GM12878 (cell line): ENCODE measurements around the gene MARCHF2.

Source experiments
- EZH2 ChIP-seq: IDR thresholded peaks from 2 replicates; pipeline ENCODE4 v1.6.1; 2012; ENCODE audit warnings: low read depth, mild to moderate bottlenecking, control low read depth, inconsistent platforms, low read length, borderline replicate concordance; ENCODE audit not compliant: control insufficient read depth
- POLR2A ChIP-seq: IDR thresholded peaks from 2 replicates; pipeline ENCODE4 v1.6.1; 2011; ENCODE audit warnings: low read depth, mild to moderate bottlenecking, low read length
- POLR2AphosphoS5 ChIP-seq: IDR thresholded peaks from 2 replicates; pipeline ENCODE4 v1.6.1; 2011; ENCODE audit warnings: mild to moderate bottlenecking, low read length, inconsistent platforms
- RFX5 ChIP-seq: IDR thresholded peaks from 2 replicates; pipeline ENCODE4 v1.6.1; 2011; ENCODE audit warnings: low read depth, low read length, improper control_type of control experiment
- SREBF2 ChIP-seq: IDR thresholded peaks from 2 replicates; pipeline ENCODE4 v1.6.1; 2012; ENCODE audit warnings: mild to moderate bottlenecking, low read length

- TF ChIP-seq POLR2AphosphoS5 (no peak), EZH2 (no peak), SREBF2 (no peak), POLR2A (no peak), RFX5 (no peak)
Observed at GRCh38 chr19:8371011-8371804, 41.9 kb upstream of the MARCHF2 start.
